ENCODE measurements around the gene PLXDC1. TPM values are rescaled to one million over a fixed set of nuclear protein-coding genes. Genes with fewer than 3 reads are reported as not detected.

PLXDC1 gene
- total RNA-seq, 1 donor from 2014 or later = under 0.01 TPM

DNA sequence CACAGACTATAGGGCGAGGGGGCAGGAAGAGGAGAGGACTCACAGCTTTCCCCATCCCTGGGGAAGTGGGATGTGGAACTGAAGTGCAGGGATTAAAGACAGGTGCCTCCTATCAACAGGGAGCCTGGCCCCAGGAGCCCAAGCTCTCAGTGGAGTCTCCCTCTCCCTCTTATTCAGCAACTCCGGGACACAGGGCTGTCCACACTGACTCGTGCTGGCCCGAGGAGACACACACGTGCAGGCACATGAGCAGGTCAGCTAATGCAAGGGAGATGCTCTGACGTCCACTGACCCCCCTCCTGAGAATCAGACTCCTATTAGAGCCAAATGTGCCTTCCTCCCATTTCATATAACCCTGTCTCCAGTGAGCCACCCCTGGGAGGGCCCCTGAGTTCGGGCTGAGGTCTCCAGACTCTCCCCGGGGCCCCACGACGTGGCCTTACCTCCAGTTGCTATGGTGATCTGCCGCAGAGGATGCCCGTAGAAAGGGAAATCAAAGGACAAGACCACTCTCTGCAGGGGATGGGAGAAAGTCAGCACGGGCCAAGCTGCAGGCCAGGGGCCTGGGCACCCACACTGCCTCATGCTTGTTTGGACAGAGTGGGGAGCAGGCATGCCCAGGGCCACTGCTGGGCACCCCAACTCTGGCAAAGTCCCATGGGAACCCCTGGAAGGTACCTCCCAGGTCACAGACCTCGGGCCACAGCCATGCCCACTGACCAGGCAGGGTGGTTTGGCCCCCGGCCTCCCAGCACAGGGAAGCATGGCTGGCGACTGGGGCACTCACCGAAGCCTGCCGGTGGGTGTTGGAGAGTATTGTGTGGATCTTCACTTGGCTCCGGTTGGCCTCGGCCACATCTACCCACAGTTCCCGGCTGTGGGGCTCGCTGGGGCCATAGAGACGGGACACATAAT lies 42.7 kb downstream of the PLXDC1 start:
- DNase-seq (ENCODE audit: low read depth) = no peak
- no peaks in the 10 kb centered on the region for H3K36me3 ChIP-seq (ENCODE audit: control insufficient read depth, insufficient read depth, low read length)
- TF ChIP-seq, protein P1, sequence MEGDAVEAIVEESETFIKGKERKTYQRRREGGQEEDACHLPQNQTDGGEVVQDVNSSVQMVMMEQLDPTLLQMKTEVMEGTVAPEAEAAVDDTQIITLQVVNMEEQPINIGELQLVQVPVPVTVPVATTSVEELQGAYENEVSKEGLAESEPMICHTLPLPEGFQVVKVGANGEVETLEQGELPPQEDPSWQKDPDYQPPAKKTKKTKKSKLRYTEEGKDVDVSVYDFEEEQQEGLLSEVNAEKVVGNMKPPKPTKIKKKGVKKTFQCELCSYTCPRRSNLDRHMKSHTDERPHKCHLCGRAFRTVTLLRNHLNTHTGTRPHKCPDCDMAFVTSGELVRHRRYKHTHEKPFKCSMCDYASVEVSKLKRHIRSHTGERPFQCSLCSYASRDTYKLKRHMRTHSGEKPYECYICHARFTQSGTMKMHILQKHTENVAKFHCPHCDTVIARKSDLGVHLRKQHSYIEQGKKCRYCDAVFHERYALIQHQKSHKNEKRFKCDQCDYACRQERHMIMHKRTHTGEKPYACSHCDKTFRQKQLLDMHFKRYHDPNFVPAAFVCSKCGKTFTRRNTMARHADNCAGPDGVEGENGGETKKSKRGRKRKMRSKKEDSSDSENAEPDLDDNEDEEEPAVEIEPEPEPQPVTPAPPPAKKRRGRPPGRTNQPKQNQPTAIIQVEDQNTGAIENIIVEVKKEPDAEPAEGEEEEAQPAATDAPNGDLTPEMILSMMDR (IDR thresholded peaks at IDR 0.05; ENCODE audit: insufficient read depth, low read length, severe bottlenecking) = no peak
- H3K4me3 ChIP-seq (ENCODE audit: low read depth, low read length) = no peak overlapping the region
- FAIRE-seq = no peak
- no peaks in the 10 kb centered on the region for H3K27me3 ChIP-seq (ENCODE audit: control insufficient read depth, insufficient read depth, low read length)

DNA sequence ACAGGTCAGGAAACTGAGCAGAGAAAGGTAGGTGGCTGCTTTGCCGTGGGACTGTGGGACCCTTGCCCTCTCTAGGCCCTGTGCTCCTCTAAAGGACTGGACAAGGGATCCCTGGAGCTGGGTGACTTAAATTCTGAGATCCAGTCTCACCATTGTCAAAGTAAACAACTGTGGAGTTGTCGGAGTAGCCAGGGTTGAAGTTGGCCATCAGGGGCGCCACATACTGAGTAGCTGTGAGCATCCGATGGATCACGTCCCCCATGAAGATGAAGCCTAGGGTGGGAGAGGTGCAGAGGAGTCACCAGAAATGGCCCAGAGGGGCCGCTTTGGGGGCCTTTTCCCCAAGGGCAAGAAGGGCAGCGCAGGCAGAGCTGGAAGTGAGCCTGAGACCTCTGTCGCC lies 43.5 kb downstream of the PLXDC1 start:
- FAIRE-seq (no peak), DNase-seq (ENCODE audit: low read depth) (no peak)
- no peaks in the 10 kb centered on the region for H3K27me3 ChIP-seq (ENCODE audit: control insufficient read depth, insufficient read depth, low read length)
- no peaks in the 10 kb centered on the region for H3K36me3 ChIP-seq (ENCODE audit: control insufficient read depth, insufficient read depth, low read length)
- no peak overlapping the region for H3K4me3 ChIP-seq (ENCODE audit: low read depth, low read length)
- TF ChIP-seq, protein P1 (IDR thresholded peaks at IDR 0.05; ENCODE audit: insufficient read depth, low read length, severe bottlenecking) = no peak

- Histone ChIP-seq H3K27me3 (ENCODE audit: control insufficient read depth, insufficient read depth, low read length) (no peaks in the 10 kb centered on the region), H3K4me3 (ENCODE audit: low read depth, low read length) (no peak overlapping the region), H3K36me3 (ENCODE audit: control insufficient read depth, insufficient read depth, low read length) (no peaks in the 10 kb centered on the region)
- no peak for DNase-seq (ENCODE audit: low read depth)
- TF ChIP-seq, protein P1 (IDR thresholded peaks at IDR 0.05; ENCODE audit: insufficient read depth, low read length, severe bottlenecking) = no peak
- FAIRE-seq = no peak
Observed at GRCh38 chr17:39107155-39107554, 44.3 kb downstream of the PLXDC1 start.

DNA sequence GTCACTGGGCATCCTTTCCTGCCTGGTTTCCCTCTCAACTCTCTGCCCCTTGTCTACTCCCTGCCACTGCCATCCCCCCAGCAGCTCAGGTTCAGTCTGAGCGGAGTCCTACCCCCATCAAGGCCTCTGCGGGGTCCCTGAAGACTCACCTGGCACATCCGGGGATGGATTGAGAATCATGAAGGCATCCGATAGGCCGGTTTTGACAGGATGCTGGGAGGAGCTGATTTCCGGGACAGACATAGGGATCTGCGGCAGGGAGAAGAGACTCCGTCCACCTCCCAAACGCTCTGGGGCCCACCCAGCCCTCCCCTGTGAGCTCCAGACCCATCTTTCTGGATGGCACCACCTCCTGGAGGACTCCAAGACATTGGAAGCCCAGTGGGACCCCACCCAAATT lies 45.7 kb downstream of the PLXDC1 start:
- no peaks in the 10 kb centered on the region for H3K36me3 ChIP-seq (ENCODE audit: control insufficient read depth, insufficient read depth, low read length)
- H3K4me3 ChIP-seq (ENCODE audit: low read depth, low read length) = no peak overlapping the region
- TF ChIP-seq, protein P1 (IDR thresholded peaks at IDR 0.05; ENCODE audit: insufficient read depth, low read length, severe bottlenecking) = no peak
- no peak for DNase-seq (ENCODE audit: low read depth)
- H3K27me3 ChIP-seq (ENCODE audit: control insufficient read depth, insufficient read depth, low read length) = no peaks in the 10 kb centered on the region
- no peak for FAIRE-seq

GRCh38 chr17:39104657-39105056 lies 46.8 kb downstream of the PLXDC1 start:
- no peak overlapping the region for H3K4me3 ChIP-seq (ENCODE audit: low read depth, low read length)
- FAIRE-seq = no peak
- no peak for DNase-seq (ENCODE audit: low read depth)
- H3K27me3 ChIP-seq (ENCODE audit: control insufficient read depth, insufficient read depth, low read length) = no peaks in the 10 kb centered on the region
- TF ChIP-seq, protein P1 (IDR thresholded peaks at IDR 0.05; ENCODE audit: insufficient read depth, low read length, severe bottlenecking) = no peak
- H3K36me3 ChIP-seq (ENCODE audit: control insufficient read depth, insufficient read depth, low read length) = no peaks in the 10 kb centered on the region

Data from bronchial epithelial cell (primary cell).